HEK293T (cell line): ENCODE results near the gene CRABP2.

Experiments used
- CTCF ChIA-PET: fragments of 350-600 bp; formaldehyde crosslinking; extraction: SDS; loops from one replicate; lab custom pipeline; 2021; ENCODE audit warnings: antibody characterized with exemption, inconsistent platforms; lab: Yijun Ruan, JAX
- POLR2A ChIA-PET: fragments of 350-600 bp; formaldehyde crosslinking; extraction: SDS; loops from one replicate; lab custom pipeline; 2020; ENCODE audit warnings: antibody characterized with exemption, inconsistent platforms; lab: Yijun Ruan, JAX
- DNase-seq: peaks from one replicate; pipeline ENCODE4 v3.0.0; 2012; ENCODE audit warnings: mixed read lengths; ENCODE audit errors: extremely low spot score
- ARNT ChIP-seq: fragments of 450-650 bp; IDR thresholded peaks from 2 replicates; pipeline ENCODE4 v1.6.1; 2017; ENCODE audit warnings: mild to moderate bottlenecking
- BHLHE40 ChIP-seq: fragments of 450-650 bp; IDR thresholded peaks from 2 replicates; pipeline ENCODE4 v1.6.1; 2016; ENCODE audit warnings: mild to moderate bottlenecking, moderate library complexity, borderline replicate concordance
- CTBP1 ChIP-seq: fragments of 450-650 bp; IDR thresholded peaks from 2 replicates; pipeline ENCODE4 v1.6.1; 2016; ENCODE audit warnings: borderline replicate concordance
- ELF4 ChIP-seq: fragments of 450-650 bp; IDR thresholded peaks from 2 replicates; pipeline ENCODE4 v1.6.1; 2017; ENCODE audit warnings: antibody characterized with exemption
- FOXA1 ChIP-seq: fragments of 450-650 bp; IDR thresholded peaks from 2 replicates; pipeline ENCODE4 v1.6.1; 2016; ENCODE audit warnings: mild to moderate bottlenecking
- FOXK2 ChIP-seq: fragments of 450-650 bp; IDR thresholded peaks from 2 replicates; pipeline ENCODE4 v1.6.1; 2016; ENCODE audit warnings: mild to moderate bottlenecking
- FOXM1 ChIP-seq: fragments of 450-650 bp; IDR thresholded peaks from 2 replicates; pipeline ENCODE4 v1.6.1; 2017; ENCODE audit warnings: mild to moderate bottlenecking, borderline replicate concordance
- HDGF ChIP-seq: fragments of 450-650 bp; IDR thresholded peaks from 2 replicates; pipeline ENCODE4 v1.6.1; 2017; ENCODE audit warnings: antibody characterized with exemption, borderline replicate concordance
- L3MBTL2 ChIP-seq: fragments of 450-650 bp; conservative IDR thresholded peaks from 2 replicates; pipeline ENCODE4 v1.6.1; 2016; ENCODE audit warnings: mild to moderate bottlenecking
- LEF1 ChIP-seq: fragments of 450-650 bp; IDR thresholded peaks from 2 replicates; pipeline ENCODE4 v1.6.1; 2017; ENCODE audit warnings: mild to moderate bottlenecking, borderline replicate concordance
- NFRKB ChIP-seq: fragments of 450-650 bp; IDR thresholded peaks from 2 replicates; pipeline ENCODE4 v1.6.1; 2016; ENCODE audit warnings: mild to moderate bottlenecking, moderate library complexity
- PKNOX1 ChIP-seq: fragments of 450-650 bp; IDR thresholded peaks from 2 replicates; pipeline ENCODE4 v1.6.1; 2016
- SP1 ChIP-seq: fragments of 450-650 bp; IDR thresholded peaks from 2 replicates; pipeline ENCODE4 v1.6.1; 2017
- SUZ12 ChIP-seq: fragments of 450-650 bp; IDR thresholded peaks from 2 replicates; pipeline ENCODE4 v1.6.1; 2016; ENCODE audit warnings: mild to moderate bottlenecking
- TARDBP ChIP-seq: fragments of 450-650 bp; IDR thresholded peaks from 2 replicates; pipeline ENCODE4 v1.6.1; 2016
- ZNF384 ChIP-seq: fragments of 450-650 bp; IDR thresholded peaks from 2 replicates; pipeline ENCODE4 v1.6.1; 2016

The CRABP2 gene

GRCh38 chr1:156697481-156697880, 7.9 kb downstream of the CRABP2 start:
- CTCF ChIA-PET = interaction anchor here (1.3 to 20.6 kb wide), 2 partner anchors 6 to 29 kb away, joined by 4 to 429 read pairs; no protein-coding TSS in a partner anchor
- POLR2A ChIA-PET = interaction anchor here (1.1 kb wide), 1 partner anchor 31 kb away, joined by 4 read pairs; the partner anchor contains the start of genes ISG20L2 and METTL25B

GRCh38 chr1:156696755-156697154, 8.6 kb downstream of the CRABP2 start:
- POLR2A ChIA-PET = no interaction called here
- CTCF ChIA-PET = interaction anchor here (1.3 kb wide), 1 partner anchor 30 kb away, joined by 4 read pairs; no protein-coding TSS in a partner anchor
- no peak for DNase-seq
- no peak for TF ChIP-seq SUZ12
- TF ChIP-seq HDGF = no peak
- TF ChIP-seq ELF4 = no peak
- TF ChIP-seq FOXK2 = no peak
- no peak for TF ChIP-seq CTBP1
- no peak for TF ChIP-seq PKNOX1
- no peak for TF ChIP-seq ZNF384
- TF ChIP-seq NFRKB = no peak
- TF ChIP-seq TARDBP = no peak
- no peak for TF ChIP-seq BHLHE40
- no peak for TF ChIP-seq LEF1
- TF ChIP-seq SP1 = no peak
- TF ChIP-seq FOXA1 = no peak
- TF ChIP-seq FOXM1 = no peak
- TF ChIP-seq L3MBTL2 = no peak
- TF ChIP-seq ARNT = no peak

More at GRCh38 chr1:156697481-156697880, 7.9 kb downstream of the CRABP2 start:
- no peak for DNase-seq
- TF ChIP-seq ELF4 (no peak), L3MBTL2 (no peak), SUZ12 (no peak), ZNF384 (no peak), FOXK2 (no peak), CTBP1 (no peak), BHLHE40 (no peak), HDGF (no peak), LEF1 (no peak), FOXM1 (no peak), SP1 (no peak), TARDBP (no peak), FOXA1 (no peak), PKNOX1 (no peak), NFRKB (no peak), ARNT (no peak)

GRCh38 chr1:156694690-156694962, 10.8 kb downstream of the CRABP2 start:
- CTCF ChIA-PET = interaction anchor here (1.1 to 9.7 kb wide), 3 partner anchors 13 to 68 kb away, joined by 4 to 429 read pairs (median 335); partner anchors contain the start of genes CRABP2, ISG20L2 and METTL25B
- POLR2A ChIA-PET = interaction anchor here (1.3 to 8.5 kb wide), 2 partner anchors 11 to 34 kb away, joined by 6 to 137 read pairs; partner anchors contain the start of genes CRABP2, ISG20L2 and METTL25B
- DNase-seq = no peak
- no peak for TF ChIP-seq CTBP1
- no peak for TF ChIP-seq SUZ12
- no peak for TF ChIP-seq L3MBTL2

GRCh38 chr1:156693848-156694689, 11.3 kb downstream of the CRABP2 start:
- TF ChIP-seq ARNT (no peak), L3MBTL2 (no peak), HDGF (no peak), FOXK2 (no peak), CTBP1 (no peak), SP1 (no peak), SUZ12 (no peak), ELF4 (no peak), FOXM1 (no peak), PKNOX1 (no peak), BHLHE40 (no peak), FOXA1 (no peak), LEF1 (no peak), NFRKB (no peak), TARDBP (no peak), ZNF384 (no peak)
- ChIA-PET POLR2A (interaction anchor here (1.3 to 8.5 kb wide), 4 partner anchors 9 to 47 kb away, joined by 3 to 137 read pairs (median 5); partner anchors contain the start of genes CRABP2, ISG20L2, METTL25B and MRPL24), CTCF (interaction anchor here (1.1 to 9.7 kb wide), 3 partner anchors 14 to 67 kb away, joined by 4 to 429 read pairs (median 335); partner anchors contain the start of genes CRABP2, ISG20L2 and METTL25B)
- peak; percentile 45 for DNase-seq

- ChIA-PET CTCF (interaction anchor here (9.2 to 9.7 kb wide), 2 partner anchors 15 to 34 kb away, joined by 335 to 429 read pairs; partner anchors contain the start of genes CRABP2, ISG20L2 and METTL25B), POLR2A (interaction anchor here (1.2 to 8.5 kb wide), 4 partner anchors 10 to 69 kb away, joined by 3 to 137 read pairs (median 4); partner anchors contain the start of genes ISG20L2, METTL25B and MRPL24)
- TF ChIP-seq FOXM1 (no peak), FOXA1 (no peak), PKNOX1 (no peak), ELF4 (no peak), L3MBTL2 (no peak), CTBP1 (no peak), ZNF384 (no peak), NFRKB (no peak), TARDBP (no peak)
- peak; percentile 59 for DNase-seq
These were observed 12.2 kb downstream of the CRABP2 start for GRCh38 chr1:156692925-156693847.
